ENCODE measurements around the gene TYK2. TPM values are rescaled to one million over a fixed set of nuclear protein-coding genes. Genes with fewer than 3 reads are reported as not detected.
"Not testable (repeated sequence)": the region's sequence is repeated elsewhere in the genome, so short reads cannot be mapped to it uniquely, and the experiment has no call there.

The TYK2 gene
- total and polyA plus RNA-seq, 2 of the 4 experiments (the other 2 are of a cell fraction) = 40.9 to 97.9 TPM

DNA sequence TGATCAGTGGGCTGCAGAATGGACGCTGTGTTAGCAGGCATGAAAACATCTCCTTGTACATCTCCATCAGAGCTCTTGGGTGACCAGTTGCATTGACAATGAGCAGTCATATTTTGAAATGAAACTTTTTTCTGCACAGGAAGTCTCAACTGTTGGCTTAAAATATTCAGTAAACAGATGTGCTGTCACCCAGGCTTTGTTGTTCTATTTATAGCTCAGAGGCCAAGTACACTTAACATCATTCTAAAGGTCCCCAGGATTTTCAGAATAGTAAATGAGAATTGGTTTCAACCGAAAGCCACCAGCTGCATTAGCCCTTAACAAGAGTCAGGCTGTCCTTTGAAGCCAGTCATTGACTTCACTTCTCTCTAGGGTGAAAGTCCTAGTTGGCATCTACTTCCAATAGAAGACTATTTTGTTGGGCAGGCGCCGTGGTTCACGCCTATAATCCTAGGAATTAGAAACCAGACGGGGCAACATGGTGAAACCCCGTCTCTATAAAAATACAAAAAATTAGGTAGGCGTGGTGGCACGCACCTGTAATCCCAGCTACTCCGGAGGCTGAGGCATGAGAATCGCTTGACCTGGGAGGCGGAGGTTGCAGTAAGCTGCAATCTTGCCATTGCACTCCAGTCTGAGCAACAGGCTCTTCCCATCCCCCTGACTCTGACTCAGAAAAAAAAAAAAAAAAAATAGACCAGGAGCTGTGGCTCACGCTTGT lies 32.0 kb upstream of the TYK2 start:
- POLR2A ChIA-PET (ENCODE audit: unreplicated experiment) = no interaction called here
- peaks cover 0 to 4% of the 10 kb centered on the region in 2 experiments; a peak in 1 of 4 replicates for H3K79me1 ChIP-seq (ENCODE audit: low read depth in 1 of 2, low read length in 2 of 2)
- H2BK120ac ChIP-seq (ENCODE audit: low read depth, low read length) = no peak overlapping the region
- no peaks in the 10 kb centered on the region for H3K9me3 ChIP-seq (ENCODE audit: control insufficient read depth, insufficient read depth, low read length)
- H4K20me1 ChIP-seq (ENCODE audit: insufficient read depth, low read length) = peaks cover 9% of the 10 kb centered on the region
- dilution Hi-C loops (cut with HindIII; ENCODE audit: low sequenced_read_pairs, unreplicated experiment) (no loop called here), intact Hi-C loops (cut with micrococcal nuclease) (no loop called here), in situ Hi-C loops (cut with MboI; ENCODE audit: low sequenced_read_pairs) (no loop called here)
- H3K4me3 ChIP-seq (ENCODE audit: insufficient read depth, low read depth, low read length) = no peak overlapping the region
- H3K27ac ChIP-seq (ENCODE audit: insufficient read depth, low read length) = no peak overlapping the region
- H3K23ac ChIP-seq (ENCODE audit: low read depth, low read length) = no peak overlapping the region
- H2AK9ac ChIP-seq (replicated peaks; ENCODE audit: low read depth, low read length, poor library complexity) = no peak overlapping the region
- H3K4me2 ChIP-seq (ENCODE audit: low read depth, low read length) = no peak overlapping the region
- no peak overlapping the region for H2BK15ac ChIP-seq (ENCODE audit: low read depth, low read length)
- H3K14ac ChIP-seq (replicated peaks; ENCODE audit: low read depth, low read length) = no peak overlapping the region
- H3K4me1 ChIP-seq (ENCODE audit: control insufficient read depth, insufficient read depth, low read length) = peaks cover 2% of the 10 kb centered on the region; the same call in 1 of the 2 replicates
- no peak overlapping the region for H3K9ac ChIP-seq (ENCODE audit: low read depth, low read length)
- no CpG with 5 or more reads among the region's 13 CpGs for WGBS, 2 experiments (ENCODE audit: extremely low coverage in 2 of 2, insufficient read length in 1 of 2)
- CTCF ChIA-PET = interaction anchor here (0.6 to 1.2 kb wide), 3 partner anchors 9 to 67 kb away, joined by 3 to 4 read pairs (median 4); no protein-coding TSS in a partner anchor
- no peak overlapping the region for H3K18ac ChIP-seq (ENCODE audit: low read depth, low read length)
- no peaks in the 10 kb centered on the region for H3K36me3 ChIP-seq (ENCODE audit: control insufficient read depth, insufficient read depth, low read length)
- no TSS peak for BruUV-seq (replicated peaks)
- no peak overlapping the region for H2AK5ac ChIP-seq (ENCODE audit: low read depth, low read length)
- peaks cover 5% of the 10 kb centered on the region; the same call in 1 of the 2 replicates for H3K27me3 ChIP-seq (ENCODE audit: control insufficient read depth, insufficient read depth, low read length)
- ATAC-seq (ENCODE audit: low read depth) (no peak), DNase-seq (no peak)
- no peak overlapping the region for H2BK5ac ChIP-seq (ENCODE audit: low read depth, low read length, poor library complexity, severe bottlenecking)
- no peak overlapping the region for H2AFZ ChIP-seq (replicated peaks; ENCODE audit: low read length, poor library complexity)
- H3K9me1 ChIP-seq (ENCODE audit: insufficient read depth, low read length) = no peaks in the 10 kb centered on the region
- no peak overlapping the region for H2BK20ac ChIP-seq (ENCODE audit: low read depth, low read length)
- no peak overlapping the region for H4K5ac ChIP-seq (ENCODE audit: low read depth, low read length)
- H4K91ac ChIP-seq (ENCODE audit: insufficient read depth, low read depth, low read length) = no peak overlapping the region
- no peak for TF ChIP-seq RFX5 (IDR thresholded peaks at IDR 0.05; ENCODE audit: low read depth, low read length)
- no peak for TF ChIP-seq CEBPB (IDR thresholded peaks at IDR 0.05; ENCODE audit: low read depth, low read length)
- TF ChIP-seq POLR2A (IDR thresholded peaks at IDR 0.05; ENCODE audit: low read depth, low read length) = no peak
- no peak for TF ChIP-seq MXI1 (IDR thresholded peaks at IDR 0.05; ENCODE audit: borderline replicate concordance, low read depth, low read length)
- no peak for TF ChIP-seq RAD21 (IDR thresholded peaks at IDR 0.05; ENCODE audit: low read length)
- TF ChIP-seq NFE2L2 (IDR thresholded peaks at IDR 0.05; ENCODE audit: low read depth, low read length) = no peak
- TF ChIP-seq CHD1 (IDR thresholded peaks at IDR 0.05; ENCODE audit: low read depth, low read length) = no peak
- TF ChIP-seq FOS (IDR thresholded peaks at IDR 0.05; ENCODE audit: low read depth, low read length) = no peak
- no peak overlapping the region for H3K56ac ChIP-seq (ENCODE audit: extremely low read depth, insufficient read depth, low read length)
- no peak overlapping the region for H3K4ac ChIP-seq (ENCODE audit: low read depth, low read length)
- H4K8ac ChIP-seq (ENCODE audit: low read depth in 2 of 2, low read length in 2 of 2) = no peak overlapping the region

GRCh38 chr19:10411224-10411623 lies 30.9 kb upstream of the TYK2 start:
- 82% methylated on average over 3 of the region's 5 CpGs; no CpG with 5 or more reads in 1 of the 2 experiments for WGBS, 2 experiments (ENCODE audit: extremely low coverage in 2 of 2, insufficient read length in 1 of 2)
- H3K9ac ChIP-seq (ENCODE audit: low read depth, low read length); BruUV-seq (replicated peaks); H3K4me1 ChIP-seq (ENCODE audit: control insufficient read depth, insufficient read depth, low read length); H2AK5ac ChIP-seq (ENCODE audit: low read depth, low read length); H3K27me3 ChIP-seq (ENCODE audit: control insufficient read depth, insufficient read depth, low read length); H3K56ac ChIP-seq (ENCODE audit: extremely low read depth, insufficient read depth, low read length); CTCF ChIA-PET; H4K8ac ChIP-seq (ENCODE audit: low read depth in 2 of 2, low read length in 2 of 2); H2BK20ac ChIP-seq (ENCODE audit: low read depth, low read length); H3K4me2 ChIP-seq (ENCODE audit: low read depth, low read length); H4K20me1 ChIP-seq (ENCODE audit: insufficient read depth, low read length); H2BK5ac ChIP-seq (ENCODE audit: low read depth, low read length, poor library complexity, severe bottlenecking); H4K5ac ChIP-seq (ENCODE audit: low read depth, low read length); H2BK15ac ChIP-seq (ENCODE audit: low read depth, low read length); H2AFZ ChIP-seq (replicated peaks; ENCODE audit: low read length, poor library complexity); H2BK120ac ChIP-seq (ENCODE audit: low read depth, low read length); H3K4ac ChIP-seq (ENCODE audit: low read depth, low read length); H4K91ac ChIP-seq (ENCODE audit: insufficient read depth, low read depth, low read length); H2AK9ac ChIP-seq (replicated peaks; ENCODE audit: low read depth, low read length, poor library complexity); ATAC-seq (ENCODE audit: low read depth); H3K4me3 ChIP-seq (ENCODE audit: insufficient read depth, low read depth, low read length); H3K27ac ChIP-seq (ENCODE audit: insufficient read depth, low read length); H3K36me3 ChIP-seq (ENCODE audit: control insufficient read depth, insufficient read depth, low read length); H3K14ac ChIP-seq (replicated peaks; ENCODE audit: low read depth, low read length); intact Hi-C loops (cut with micrococcal nuclease); dilution Hi-C loops (cut with HindIII; ENCODE audit: low sequenced_read_pairs, unreplicated experiment); H3K23ac ChIP-seq (ENCODE audit: low read depth, low read length); H3K9me1 ChIP-seq (ENCODE audit: insufficient read depth, low read length); H3K79me1 ChIP-seq (ENCODE audit: low read depth in 1 of 2, low read length in 2 of 2); in situ Hi-C loops (cut with MboI; ENCODE audit: low sequenced_read_pairs); H3K18ac ChIP-seq (ENCODE audit: low read depth, low read length); POLR2A ChIA-PET (ENCODE audit: unreplicated experiment); H3K9me3 ChIP-seq (ENCODE audit: control insufficient read depth, insufficient read depth, low read length); DNase-seq: not testable (repeated sequence)

Data from IMR-90 (cell line).